Common myeloid progenitor, CD34-positive (primary cell): ENCODE measurements around the gene CD99L2. TPM values are rescaled to one million over a fixed set of nuclear protein-coding genes. Genes with fewer than 3 reads are reported as not detected.

Experiments
- CTCF ChIA-PET: fragments of 350-600 bp; sonication (Branson Sonifier 250); formaldehyde crosslinking; loops from one replicate; lab custom pipeline; 2021; ENCODE audit warnings: antibody characterized with exemption; lab: Charles Lee
- POLR2A ChIA-PET: fragments of 350-600 bp; sonication (Branson Sonifier 250); formaldehyde crosslinking; loops from one replicate; lab custom pipeline; 2021; ENCODE audit warnings: antibody characterized with exemption; lab: Charles Lee
- DNase-seq, 3 donors: peaks; one replicate each; pipeline versions ENCODE4 v3.0.0 to v3.0.0-alpha.2; 2013
- H3K27ac ChIP-seq, 2 experiments: 1 replicate in 1 of 2; 2 replicates in 1 of 2; pipeline ENCODE4 v1.7.0; 2013; ENCODE audit warnings: inconsistent platforms in 2 of 2, low read length in 2 of 2, mild to moderate bottlenecking in 2 of 2, low read depth in 1 of 2, moderate library complexity in 1 of 2; ENCODE audit not compliant: severe bottlenecking in 2 of 2, insufficient read depth in 1 of 2, poor library complexity in 1 of 2
- H3K27me3 ChIP-seq, 5 experiments: replicated peaks in 2 of 5; 1 replicate in 3 of 5; 2 replicates in 2 of 5; pipeline versions ENCODE4 v1.6.1 to v1.7.0; 2013; ENCODE audit warnings: low read length in 4 of 5, mild to moderate bottlenecking in 2 of 5, moderate library complexity in 2 of 5, inconsistent platforms in 1 of 5; ENCODE audit not compliant: insufficient read depth in 5 of 5, control insufficient read depth in 4 of 5
- H3K36me3 ChIP-seq, 4 experiments: 1 replicate in 2 of 4; 2 replicates in 2 of 4; pipeline versions ENCODE4 v1.6.1 to v1.7.0; 2013; ENCODE audit warnings: low read length in 3 of 4, control low read depth in 1 of 4, mild to moderate bottlenecking in 1 of 4; ENCODE audit not compliant: control insufficient read depth in 4 of 4, insufficient read depth in 4 of 4
- H3K4me1 ChIP-seq, 4 experiments: 1 replicate in 3 of 4; 2 replicates in 1 of 4; pipeline versions ENCODE4 v1.6.1 to v1.7.1; 2013; ENCODE audit warnings: low read length in 3 of 4, mild to moderate bottlenecking in 3 of 4, control low read depth in 1 of 4, inconsistent platforms in 1 of 4, moderate library complexity in 1 of 4; ENCODE audit not compliant: control insufficient read depth in 4 of 4, insufficient read depth in 4 of 4; ENCODE audit errors: control extremely low read depth in 1 of 4
- H3K4me3 ChIP-seq, 7 experiments: 1 replicate in 4 of 7; 2 replicates in 3 of 7; pipeline versions ENCODE4 v1.5.1 to v1.7.0; 2013; ENCODE audit warnings: mild to moderate bottlenecking in 7 of 7, low read length in 6 of 7, moderate library complexity in 6 of 7, inconsistent platforms in 2 of 7, low read depth in 2 of 7, control low read depth in 1 of 7; ENCODE audit not compliant: insufficient read depth in 4 of 7, control insufficient read depth in 1 of 7; ENCODE audit errors: extremely low read depth in 1 of 7
- H3K9me3 ChIP-seq, 5 experiments: 1 replicate in 4 of 5; 2 replicates in 1 of 5; pipeline versions ENCODE4 v1.6.1 to v1.7.1; 2013; ENCODE audit warnings: low read length in 4 of 5, mild to moderate bottlenecking in 2 of 5, inconsistent platforms in 1 of 5, low read depth in 1 of 5, moderate library complexity in 1 of 5; ENCODE audit not compliant: control insufficient read depth in 4 of 5, insufficient read depth in 2 of 5; ENCODE audit errors: control extremely low read depth in 1 of 5
- WGBS: methylation state at CpG from one replicate; pipeline ENCODE4 v1.1.5; 2013; ENCODE audit not compliant: insufficient coverage; 5-methylcytosine and 5-hydroxymethylcytosine counted together
- polyA plus RNA-seq: library from polyadenylated mRNA; unstranded; fragments of 120-200 nt; gene quantifications from one replicate; pipeline ENCODE4 v1.2.1, GENCODE V29; 2013

The CD99L2 gene
- 22.9 TPM for polyA plus RNA-seq

GRCh38 chrX:150898343-150899190, at the start of gene CD99L2:
TSS of gene CD99L2 (minus strand) at chrX:150898668. CDS start at chrX:150898588, 80 bp downstream.
- peaks cover 0 to under 1% (median 0%) of the 10 kb centered on the region in 5 experiments for H3K27me3 ChIP-seq
- peak within 1 kb of the TSS in 1 of 2 experiments; percentile 78 for H3K27ac ChIP-seq
- H3K36me3 ChIP-seq: peaks cover 0 to 3% (median 0%) of the 10 kb centered on the region in 4 experiments
- WGBS: 31% methylated on average over 81 of the region's 95 CpGs
- ChIA-PET POLR2A (no interaction called here), CTCF (no interaction called here)
- H3K9me3 ChIP-seq: no peaks in the 10 kb centered on the region
- DNase-seq: peak; percentile 81 to 91 (median 90)
- peak within 1 kb of the TSS; percentile 56 to 82 (median 65) for H3K4me3 ChIP-seq
- H3K4me1 ChIP-seq: peaks cover 0 to 11% (median 3%) of the 10 kb centered on the region in 4 experiments

DNA sequence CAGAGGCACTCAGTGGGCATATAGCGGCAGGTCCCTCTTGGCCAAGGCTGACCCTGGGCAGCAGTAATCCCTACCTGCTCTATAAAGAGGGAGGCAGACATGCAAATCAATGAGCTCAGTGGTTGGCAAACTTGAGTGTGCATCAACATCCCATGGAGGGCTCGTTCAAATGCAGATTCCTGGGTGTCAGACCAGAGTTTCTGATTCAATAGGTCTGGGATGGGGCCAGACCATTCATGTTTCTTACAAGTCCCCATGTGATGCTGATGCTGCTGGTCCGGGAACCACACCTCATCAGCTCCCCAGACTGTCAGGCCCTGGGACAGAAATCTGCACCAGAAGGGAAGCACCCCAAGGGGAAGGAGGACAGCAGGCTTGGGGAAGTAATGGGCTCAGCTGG, 45.8 kb upstream of the CD99L2 start:
- no peaks in the 10 kb centered on the region for H3K27me3 ChIP-seq
- H3K9me3 ChIP-seq: no peaks in the 10 kb centered on the region
- H3K27ac ChIP-seq: no peak overlapping the region
- POLR2A ChIA-PET: no interaction called here
- CTCF ChIA-PET: no interaction called here
- no peak for DNase-seq
- H3K4me1 ChIP-seq: no peaks in the 10 kb centered on the region
- no peak overlapping the region for H3K4me3 ChIP-seq
- no peaks in the 10 kb centered on the region for H3K36me3 ChIP-seq
- WGBS: 72% methylated on average over 3 of the region's 3 CpGs

GRCh38 chrX:150942942-150943594, 44.6 kb upstream of the CD99L2 start:
- Histone ChIP-seq H3K4me1 (no peaks in the 10 kb centered on the region), H3K9me3 (no peaks in the 10 kb centered on the region), H3K27ac (no peak overlapping the region), H3K36me3 (no peaks in the 10 kb centered on the region), H3K27me3 (no peaks in the 10 kb centered on the region), H3K4me3 (no peak overlapping the region)
- DNase-seq: no peak
- CTCF ChIA-PET: no interaction called here
- WGBS: 89% methylated on average over 7 of the region's 9 CpGs
- POLR2A ChIA-PET: no interaction called here

DNA sequence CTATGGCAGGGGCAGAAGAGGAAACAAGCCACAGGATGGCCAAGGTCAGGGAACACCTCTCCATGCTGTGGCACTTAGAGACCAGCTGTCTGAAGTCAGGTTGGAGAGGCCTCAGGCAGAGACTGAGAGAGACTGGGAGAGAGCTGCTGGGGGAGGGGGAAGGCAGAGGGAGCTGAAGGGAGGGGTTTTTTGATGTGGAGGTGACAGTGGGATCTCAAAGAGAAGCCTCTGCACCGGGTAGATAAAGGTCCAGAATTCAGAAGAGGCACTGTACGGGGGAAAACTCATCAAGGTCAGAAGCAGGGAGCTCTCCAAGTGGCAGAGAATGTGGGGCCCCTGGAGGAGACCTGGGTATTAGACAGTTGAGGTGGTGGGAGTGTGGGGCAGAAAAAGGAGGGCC, 43.1 kb upstream of the CD99L2 start:
- ChIA-PET POLR2A (no interaction called here), CTCF (no interaction called here)
- Histone ChIP-seq H3K27me3 (no peaks in the 10 kb centered on the region), H3K4me3 (no peak overlapping the region), H3K36me3 (no peaks in the 10 kb centered on the region), H3K9me3 (peaks cover 0 to 2% (median 0%) of the 10 kb centered on the region in 5 experiments), H3K4me1 (no peaks in the 10 kb centered on the region), H3K27ac (no peak overlapping the region)
- WGBS: 79% methylated on average over 2 of the region's 2 CpGs
- DNase-seq: no peak

- Histone ChIP-seq H3K27me3 (no peaks in the 10 kb centered on the region), H3K36me3 (no peaks in the 10 kb centered on the region), H3K9me3 (peaks cover 0 to 2% (median 0%) of the 10 kb centered on the region in 5 experiments), H3K27ac (no peak overlapping the region), H3K4me3 (no peak overlapping the region), H3K4me1 (no peaks in the 10 kb centered on the region)
- CTCF ChIA-PET: no interaction called here
- WGBS: 83% methylated on average over 8 of the region's 9 CpGs
- DNase-seq: no peak
- POLR2A ChIA-PET: no interaction called here
Observed at GRCh38 chrX:150940844-150941495, 42.5 kb upstream of the CD99L2 start.

GRCh38 chrX:150936556-150936955, 38.1 kb upstream of the CD99L2 start:
- no peak overlapping the region for H3K4me3 ChIP-seq
- 64% methylated on average over 6 of the region's 6 CpGs for WGBS
- CTCF ChIA-PET: interaction anchor here (1.1 kb wide), 1 partner anchor 165 kb away, joined by 4 read pairs; no protein-coding TSS in a partner anchor
- DNase-seq: no peak
- H3K27me3 ChIP-seq: peaks cover 0 to 8% (median 0%) of the 10 kb centered on the region in 5 experiments
- H3K36me3 ChIP-seq: no peaks in the 10 kb centered on the region
- no peak overlapping the region for H3K27ac ChIP-seq
- peaks cover 0 to 2% (median 0%) of the 10 kb centered on the region in 5 experiments for H3K9me3 ChIP-seq
- POLR2A ChIA-PET: no interaction called here
- H3K4me1 ChIP-seq: no peaks in the 10 kb centered on the region
